H1 (cell line): ENCODE results near the gene PI4KB. TPM values are rescaled to one million over a fixed set of nuclear protein-coding genes. Genes with fewer than 3 reads are reported as not detected.

Experiments used
- CTCF ChIA-PET: fragments of 300-600 bp; sonication (Branson Sonifier 250); formaldehyde crosslinking; loops from one replicate; lab custom pipeline; 2021; ENCODE audit not compliant: partially characterized antibody; lab: Charles Lee
- POLR2A ChIA-PET: fragments of 300-600 bp; sonication (Branson Sonifier 250); formaldehyde crosslinking; loops from one replicate; lab custom pipeline; 2021; ENCODE audit warnings: inconsistent platforms; ENCODE audit not compliant: partially characterized antibody; lab: Charles Lee
- DNase-seq, 2 experiments: peaks; one replicate each; pipeline versions ENCODE4 v3.0.0 to v3.0.0-alpha.2; 2010 to 2022; ENCODE audit warnings: low spot score in 2 of 2, low read depth in 1 of 2, mixed read lengths in 1 of 2
- FAIRE-seq: peaks from 2 replicates; lab custom pipeline; 2011; peaks lifted over from hg19 to GRCh38; lab: Jason Lieb, UNC
- H2AFZ ChIP-seq: 2 replicates; pipeline ENCODE4 v1.8.1; 2012; ENCODE audit warnings: low read length, inconsistent platforms
- H2AK5ac ChIP-seq: 2 replicates; pipeline ENCODE4 v1.6.1; 2013; ENCODE audit warnings: low read depth, low read length
- H2BK120ac ChIP-seq: replicated peaks from 2 replicates; pipeline ENCODE3; 2013; ENCODE audit warnings: low read depth, low read length, inconsistent platforms
- H2BK12ac ChIP-seq: 2 replicates; pipeline ENCODE4 v1.6.1; 2013; ENCODE audit warnings: low read depth, low read length
- H2BK15ac ChIP-seq: 2 replicates; pipeline ENCODE4 v1.6.1; 2013; ENCODE audit warnings: low read length
- H2BK20ac ChIP-seq: 2 replicates; pipeline ENCODE4 v1.6.1; 2013; ENCODE audit warnings: low read length
- H2BK5ac ChIP-seq: 2 replicates; pipeline ENCODE4 v1.6.1; 2013; ENCODE audit warnings: low read depth, low read length
- H3K14ac ChIP-seq: 2 replicates; pipeline ENCODE4 v1.6.1; 2013; ENCODE audit warnings: inconsistent platforms; ENCODE audit not compliant: insufficient read length
- H3K18ac ChIP-seq: 2 replicates; pipeline ENCODE4 v1.6.1; 2013; ENCODE audit warnings: low read length; ENCODE audit errors: extremely low read depth
- H3K23ac ChIP-seq: 2 replicates; pipeline ENCODE4 v1.6.1; 2013; ENCODE audit warnings: inconsistent platforms; ENCODE audit not compliant: insufficient read length
- H3K23me2 ChIP-seq: 2 replicates; pipeline ENCODE4 v1.6.1; 2013; ENCODE audit warnings: low read depth, low read length
- H3K27ac ChIP-seq: 2 replicates; pipeline ENCODE4 v1.6.1; 2011; ENCODE audit warnings: low read depth, low read length, inconsistent platforms
- H3K27me3 ChIP-seq, 4 experiments: replicated peaks in 1 of 4; 1 replicate in 1 of 4; 2 replicates in 3 of 4; pipeline versions ENCODE4 v1.6.1 to v1.8.1; 2011 to 2013; ENCODE audit warnings: low read length in 3 of 4, mild to moderate bottlenecking in 3 of 4, inconsistent platforms in 2 of 4, mixed read lengths in 2 of 4, moderate library complexity in 1 of 4; ENCODE audit not compliant: control insufficient read depth in 3 of 4, insufficient read depth in 3 of 4; ENCODE audit errors: extremely low read depth in 1 of 4
- H3K36me3 ChIP-seq, 4 experiments: 2 replicates each; pipeline versions ENCODE4 v1.6.1 to v1.8.1; 2011 to 2013; ENCODE audit warnings: mild to moderate bottlenecking in 4 of 4, low read length in 3 of 4, moderate library complexity in 2 of 4, control low read depth in 1 of 4, inconsistent platforms in 1 of 4; ENCODE audit not compliant: insufficient read depth in 4 of 4, control insufficient read depth in 2 of 4
- H3K4ac ChIP-seq: replicated peaks from 2 replicates; pipeline ENCODE3; 2013; ENCODE audit warnings: low read length, low read depth, mixed read lengths, inconsistent platforms; ENCODE audit not compliant: insufficient read length
- H3K4me1 ChIP-seq, 4 experiments: replicated peaks in 1 of 4; 1 replicate in 1 of 4; 2 replicates in 3 of 4; pipeline versions ENCODE4 v1.6.1 to v1.8.1; 2011 to 2013; ENCODE audit warnings: low read length in 3 of 4, inconsistent platforms in 2 of 4, mixed read lengths in 1 of 4; ENCODE audit not compliant: insufficient read depth in 4 of 4, control insufficient read depth in 3 of 4
- H3K4me2 ChIP-seq, 2 experiments: 2 replicates each; pipeline versions ENCODE4 v1.6.1 to v1.8.1; 2011 to 2013; ENCODE audit warnings: low read depth in 2 of 2, low read length in 2 of 2, control low read depth in 1 of 2, inconsistent platforms in 1 of 2, mild to moderate bottlenecking in 1 of 2; ENCODE audit not compliant: insufficient read depth in 1 of 2
- H3K4me3 ChIP-seq, 4 experiments: fragments of 200-600, 300-600 bp in 1 of 4; sonication (generic), shearing (Covaris generic), sonication (Bioruptor Twin) in 1 of 4; 2 replicates each; pipeline versions ENCODE4 v1.5.1 to v1.8.1; 2011 to 2016; ENCODE audit warnings: low read length in 4 of 4, low read depth in 3 of 4, control low read depth in 2 of 4, inconsistent platforms in 2 of 4, mild to moderate bottlenecking in 2 of 4, mixed read lengths in 1 of 4, moderate library complexity in 1 of 4; ENCODE audit not compliant: insufficient read depth in 2 of 4; ENCODE audit errors: extremely low read depth in 1 of 4
- H3K56ac ChIP-seq: replicated peaks from 2 replicates; pipeline ENCODE3; 2013; ENCODE audit warnings: low read depth, mild to moderate bottlenecking, mixed read lengths, low read length, inconsistent platforms; ENCODE audit not compliant: insufficient read length
- H3K79me1 ChIP-seq: 2 replicates; pipeline ENCODE4 v1.6.1; 2013; ENCODE audit warnings: low read depth, low read length, control low read depth
- H3K79me2 ChIP-seq, 2 experiments: 2 replicates each; pipeline versions ENCODE4 v1.6.1 to v1.8.1; 2012 to 2013; ENCODE audit warnings: low read length in 2 of 2, mild to moderate bottlenecking in 2 of 2, inconsistent platforms in 1 of 2; ENCODE audit not compliant: insufficient read depth in 2 of 2, control insufficient read depth in 1 of 2
- H3K9ac ChIP-seq, 4 experiments: replicated peaks in 1 of 4; 1 replicate in 1 of 4; 2 replicates in 3 of 4; pipeline versions ENCODE4 v1.6.1 to v1.8.1; 2011 to 2013; ENCODE audit warnings: low read depth in 3 of 4, low read length in 3 of 4, control low read depth in 2 of 4, mild to moderate bottlenecking in 2 of 4, moderate library complexity in 2 of 4, inconsistent platforms in 1 of 4; ENCODE audit errors: extremely low read depth in 1 of 4
- H3K9me3 ChIP-seq, 2 experiments: 2 replicates each; pipeline versions ENCODE4 v1.6.1 to v1.8.1; 2012 to 2013; ENCODE audit warnings: mild to moderate bottlenecking in 2 of 2, moderate library complexity in 2 of 2, control low read depth in 1 of 2, inconsistent platforms in 1 of 2, low read depth in 1 of 2, low read length in 1 of 2, mixed read lengths in 1 of 2; ENCODE audit not compliant: insufficient read depth in 2 of 2
- H4K20me1 ChIP-seq, 2 experiments: replicated peaks in 1 of 2; 2 replicates each; pipeline versions ENCODE3 to v1.8.1; 2011 to 2013; ENCODE audit warnings: inconsistent platforms in 2 of 2, low read length in 2 of 2, mild to moderate bottlenecking in 1 of 2; ENCODE audit not compliant: insufficient read depth in 2 of 2, control insufficient read depth in 1 of 2
- H4K5ac ChIP-seq: 2 replicates; pipeline ENCODE4 v1.6.1; 2013; ENCODE audit warnings: low read length, low read depth, mixed read lengths, inconsistent platforms; ENCODE audit not compliant: insufficient read length
- H4K8ac ChIP-seq: 2 replicates; pipeline ENCODE4 v1.8.0; 2013; ENCODE audit warnings: mild to moderate bottlenecking, moderate library complexity, low read length, inconsistent platforms; ENCODE audit not compliant: insufficient read depth; ENCODE audit errors: extremely low read depth
- H4K91ac ChIP-seq: replicated peaks from 2 replicates; pipeline ENCODE3; 2013; ENCODE audit warnings: low read length, mixed read lengths, inconsistent platforms; ENCODE audit not compliant: insufficient read length
- POLR2AphosphoS5 ChIP-seq: IDR thresholded peaks from 2 replicates; pipeline ENCODE4 v1.6.1; 2011; ENCODE audit warnings: low read depth, low read length
- SAP30 ChIP-seq: fragments of 300-600 bp; sonication (generic); IDR thresholded peaks from 2 replicates; pipeline ENCODE4 v1.7.1; 2012; ENCODE audit warnings: low read length, moderate library complexity, mild to moderate bottlenecking, inconsistent platforms; ENCODE audit not compliant: insufficient read depth, insufficient replicate concordance
- WGBS, 2 experiments: shearing (Covaris generic) in 1 of 2; methylation state at CpG; one replicate each; pipeline versions ENCODE4 v1.1.6 to v1.1.7; 2013 to 2015; ENCODE audit warnings: low lambda C conversion rate in 2 of 2, mixed read lengths in 2 of 2, inconsistent platforms in 1 of 2, low coverage in 1 of 2, missing lambda C conversion rate in 1 of 2; ENCODE audit not compliant: insufficient replicate concordance in 2 of 2, insufficient coverage in 1 of 2, insufficient read length in 1 of 2; ENCODE audit errors: extremely low coverage in 1 of 2, missing lambda C conversion rate in 1 of 2; 5-methylcytosine and 5-hydroxymethylcytosine counted together
- polyA plus RNA-seq, 7 experiments: library from polyadenylated mRNA; depleted of rRNA in 3 of 7; stranded (reverse) in 5 of 7; unstranded in 2 of 7; fragments of >200 nt in 5 of 7; fragments of 200-250 nt in 2 of 7; gene quantifications; 1 replicate in 5 of 7; 2 replicates in 1 of 7; 4 replicates in 1 of 7; pipeline versions ENCODE4 v1.2.1 to v1.2.3, GENCODE V29; 2011 to 2013; ENCODE audit warnings: missing spikeins in 2 of 7, mixed read lengths in 2 of 7
- total RNA-seq: library from RNA; stranded (reverse); fragmentation: NEBNext Ultra II Directional; extraction: Animal tissue kit (Norgen Biotek cat#: 25700); gene quantifications from 2 replicates; pipeline ENCODE4 v1.2.1, GENCODE V29; 2021

Gene PI4KB
- total and polyA plus RNA-seq, 2 of the 8 experiments (the other 6 are each of a cell fraction or from before 2014, with no cell fraction given): 30.1 to 37.1 TPM

- Histone ChIP-seq H3K23me2 (no peaks in the 10 kb centered on the region), H3K4me1 (peaks cover 6 to 21% (median 15%) of the 10 kb centered on the region in 4 experiments), H2AFZ (no peak overlapping the region), H2BK12ac (no peak overlapping the region), H3K27ac (no peak overlapping the region), H3K27me3 (no peaks in the 10 kb centered on the region), H4K8ac (no peak overlapping the region), H2BK5ac (no peak overlapping the region; the same call in 1 of the 2 replicates), H3K4me3 (no peak overlapping the region), H3K4ac (no peak overlapping the region), H3K18ac (no peak overlapping the region), H2BK120ac (no peak overlapping the region), H3K14ac (no peak overlapping the region), H3K79me1 (peaks cover 12% of the 10 kb centered on the region; the same call in 1 of the 2 replicates), H4K91ac (no peak overlapping the region), H4K5ac (no peak overlapping the region), H2BK15ac (no peak overlapping the region), H3K36me3 (peaks cover 24 to 80% (median 42%) of the 10 kb centered on the region in 4 experiments), H3K23ac (no peak overlapping the region), H2BK20ac (no peak overlapping the region), H4K20me1 (peaks cover 7 to 27% of the 10 kb centered on the region in 2 experiments), H3K4me2 (no peak overlapping the region), H3K9ac (no peak overlapping the region), H3K9me3 (no peaks in the 10 kb centered on the region), H3K56ac (no peak overlapping the region), H2AK5ac (no peak overlapping the region), H3K79me2 (peaks cover 0 to 7% of the 10 kb centered on the region in 2 experiments; a peak in 1 of 4 replicates)
- WGBS, 2 experiments: 92% methylated on average over 15 of the region's 19 CpGs; no CpG with 5 or more reads in 1 of the 2 experiments
- no peak for DNase-seq
- no peak for FAIRE-seq
- POLR2A ChIA-PET: interaction anchor here (1.4 to 1.7 kb wide), 2 partner anchors 10 to 50 kb away, joined by 5 to 14 read pairs; partner anchors contain the start of gene ZNF687
- CTCF ChIA-PET: no interaction called here
- TF ChIP-seq SAP30 (no peak), POLR2AphosphoS5 (peak; percentile 30; the same call in 1 of the 2 replicates)
These were observed 36.4 kb downstream of the PI4KB start for GRCh38 chr1:151290709-151291303.
